ENCODE data around the gene ARL15.

DNA sequence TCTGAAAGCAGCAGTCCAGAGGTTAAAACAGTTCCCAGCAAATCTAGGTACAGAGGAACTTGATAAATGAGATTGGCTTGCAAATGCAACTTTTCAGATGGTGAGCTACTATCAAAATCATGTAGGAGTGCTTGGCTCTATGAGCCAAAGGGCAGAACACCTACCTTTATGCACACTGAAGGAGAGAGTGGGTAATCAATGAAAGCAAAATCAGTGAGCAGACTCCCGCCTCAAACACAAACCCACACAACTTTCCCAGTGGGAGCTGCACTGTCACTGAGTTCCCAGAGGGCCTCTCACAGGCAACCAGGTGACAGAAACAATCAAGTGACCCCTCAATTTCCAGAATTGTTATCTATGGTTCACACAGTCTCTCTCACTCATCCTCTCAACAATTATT lies 8.5 kb downstream of the ARL15 start:
- TF ChIP-seq POLR2AphosphoS5 (IDR thresholded peaks at IDR 0.05; ENCODE audit: borderline replicate concordance, low read depth, low read length) (no peak), EZH2 (IDR thresholded peaks at IDR 0.05) (no peak)
